Choroid plexus epithelial cell (primary cell): Measurements from ENCODE around the gene NAV3.
"Not testable (repeated sequence)": the region's sequence is repeated elsewhere in the genome, so short reads cannot be mapped to it uniquely, and the experiment has no call there.

Source experiments
- DNase-seq: peaks from one replicate; pipeline ENCODE4 v3.0.0-alpha.2; 2010; ENCODE audit warnings: low read depth
- H3K4me3 ChIP-seq: 2 replicates; pipeline ENCODE4 v1.5.1; 2011; ENCODE audit warnings: low read depth, mild to moderate bottlenecking, control low read depth, low read length, moderate library complexity
- TF ChIP-seq, protein P1 (sequence below): conservative IDR thresholded peaks from 2 replicates; pipeline ENCODE4 v1.5.1; 2011; ENCODE audit warnings: low read depth, mild to moderate bottlenecking, control low read depth, inconsistent platforms, low read length, moderate library complexity

The NAV3 gene

DNA sequence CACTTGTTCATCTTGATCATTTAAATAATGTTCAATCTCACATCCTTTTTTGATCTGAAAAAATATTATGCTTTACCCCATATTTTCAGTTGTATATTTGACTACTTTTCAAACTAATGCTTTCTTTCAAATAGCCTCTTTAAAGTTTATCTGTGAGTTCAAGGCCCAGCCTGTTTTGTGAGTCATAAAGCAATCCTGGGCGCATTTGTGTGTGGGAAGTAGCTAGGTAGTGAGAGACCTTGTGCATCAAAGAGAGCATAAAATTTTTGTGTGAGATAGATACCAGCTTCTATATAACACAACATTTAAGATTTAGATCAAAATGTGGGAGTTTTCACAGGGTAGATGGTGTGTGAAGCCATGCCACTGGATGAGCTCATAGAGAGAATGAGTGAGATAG lies 405.6 kb downstream of the NAV3 start:
- TF ChIP-seq, protein P1, sequence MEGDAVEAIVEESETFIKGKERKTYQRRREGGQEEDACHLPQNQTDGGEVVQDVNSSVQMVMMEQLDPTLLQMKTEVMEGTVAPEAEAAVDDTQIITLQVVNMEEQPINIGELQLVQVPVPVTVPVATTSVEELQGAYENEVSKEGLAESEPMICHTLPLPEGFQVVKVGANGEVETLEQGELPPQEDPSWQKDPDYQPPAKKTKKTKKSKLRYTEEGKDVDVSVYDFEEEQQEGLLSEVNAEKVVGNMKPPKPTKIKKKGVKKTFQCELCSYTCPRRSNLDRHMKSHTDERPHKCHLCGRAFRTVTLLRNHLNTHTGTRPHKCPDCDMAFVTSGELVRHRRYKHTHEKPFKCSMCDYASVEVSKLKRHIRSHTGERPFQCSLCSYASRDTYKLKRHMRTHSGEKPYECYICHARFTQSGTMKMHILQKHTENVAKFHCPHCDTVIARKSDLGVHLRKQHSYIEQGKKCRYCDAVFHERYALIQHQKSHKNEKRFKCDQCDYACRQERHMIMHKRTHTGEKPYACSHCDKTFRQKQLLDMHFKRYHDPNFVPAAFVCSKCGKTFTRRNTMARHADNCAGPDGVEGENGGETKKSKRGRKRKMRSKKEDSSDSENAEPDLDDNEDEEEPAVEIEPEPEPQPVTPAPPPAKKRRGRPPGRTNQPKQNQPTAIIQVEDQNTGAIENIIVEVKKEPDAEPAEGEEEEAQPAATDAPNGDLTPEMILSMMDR = no peak
- peak; percentile 18 for DNase-seq
- H3K4me3 ChIP-seq = no peak overlapping the region

GRCh38 chr12:78239544-78239943 lies 408.9 kb downstream of the NAV3 start:
- TF ChIP-seq, protein P1 = no peak
- no peak overlapping the region for H3K4me3 ChIP-seq
- peak; percentile 40 for DNase-seq

GRCh38 chr12:78240827-78241226 lies 410.1 kb downstream of the NAV3 start:
- no peak for DNase-seq
- TF ChIP-seq, protein P1 = no peak
- H3K4me3 ChIP-seq = no peak overlapping the region

- TF ChIP-seq, protein P1 = no peak
- H3K4me3 ChIP-seq = no peak overlapping the region
- DNase-seq = no peak
These were observed 410.8 kb downstream of the NAV3 start for GRCh38 chr12:78241446-78241845.

GRCh38 chr12:78244916-78245507 lies 414.3 kb downstream of the NAV3 start:
- no peak for DNase-seq
- TF ChIP-seq, protein P1 = no peak
- no peak overlapping the region for H3K4me3 ChIP-seq

GRCh38 chr12:78248321-78248720 lies 417.6 kb downstream of the NAV3 start:
- TF ChIP-seq, protein P1 = no peak
- DNase-seq = peak; percentile 46
- no peak overlapping the region for H3K4me3 ChIP-seq

- TF ChIP-seq, protein P1 = no peak
- DNase-seq = no peak
- H3K4me3 ChIP-seq = no peak overlapping the region
These were observed 418.9 kb downstream of the NAV3 start for GRCh38 chr12:78249578-78249977.

DNA sequence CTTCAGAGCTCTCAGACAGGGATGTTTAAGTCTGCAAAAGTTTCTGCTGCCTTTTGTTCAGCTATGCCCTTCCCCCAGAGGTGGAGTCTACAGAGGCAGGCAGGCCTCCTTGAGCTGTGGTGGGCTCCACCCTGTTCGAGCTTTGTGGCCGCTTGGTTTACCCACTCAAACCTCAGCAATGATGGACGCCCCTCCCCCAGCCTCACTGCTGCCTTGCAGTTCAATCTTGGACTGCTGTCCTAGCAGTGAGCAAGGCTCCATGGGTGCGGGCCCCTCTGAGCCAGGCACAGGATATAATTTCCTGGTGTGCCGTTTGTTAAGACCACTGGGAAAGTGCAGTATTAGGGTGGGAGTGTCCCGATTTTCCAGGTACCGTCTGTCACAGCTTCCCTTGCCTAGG lies 427.0 kb downstream of the NAV3 start:
- H3K4me3 ChIP-seq, DNase-seq: not testable (repeated sequence)
